Embryonic facial prominence (tissue), 1 donor: ENCODE measurements around the gene ACACA.

Experiments used
- DNase-seq: peaks from one replicate; pipeline ENCODE4 v3.0.0-alpha.2; 2016; ENCODE audit errors: extremely low spot score

The ACACA gene

DNA sequence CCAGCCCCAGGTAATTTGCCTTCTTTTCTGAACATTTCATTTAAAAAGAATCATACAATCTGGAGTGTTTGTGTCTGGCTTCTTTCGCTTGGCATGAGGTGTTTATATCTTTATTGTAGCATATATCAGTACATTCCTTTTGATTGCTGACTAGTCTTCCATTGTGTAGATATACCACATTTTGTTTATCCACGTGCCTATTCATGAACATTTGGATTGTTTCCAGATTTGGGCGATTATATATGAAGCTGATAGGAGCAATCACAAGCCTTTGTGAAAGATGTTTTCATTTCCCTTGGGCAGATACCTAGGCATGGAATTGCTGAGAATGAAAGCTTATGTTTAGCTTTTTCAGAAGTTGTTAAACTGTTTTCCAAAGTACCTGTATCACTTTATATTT is 337.5 kb downstream of the ACACA start:
- no peak for DNase-seq

DNA sequence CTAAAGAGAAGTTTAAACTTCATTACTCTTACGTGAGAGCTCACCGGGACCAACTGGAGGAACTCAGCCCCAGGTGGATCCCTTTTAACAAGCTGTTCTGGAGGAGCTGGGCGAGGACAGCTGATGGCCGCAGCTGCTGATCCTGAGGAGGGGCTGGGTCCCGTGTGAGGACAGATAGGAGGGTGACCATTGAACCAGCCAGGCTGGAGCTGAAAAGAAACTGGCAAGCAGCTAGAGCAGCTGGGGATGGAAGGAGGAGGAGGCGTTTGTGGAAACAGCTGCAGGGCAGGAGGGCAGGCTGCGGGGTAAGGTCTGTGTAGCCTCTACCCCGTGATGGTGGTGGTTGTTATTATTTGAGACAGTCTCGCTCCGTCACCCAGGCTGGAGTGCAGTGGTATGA is 338.4 kb downstream of the ACACA start:
- no peak for DNase-seq

DNA sequence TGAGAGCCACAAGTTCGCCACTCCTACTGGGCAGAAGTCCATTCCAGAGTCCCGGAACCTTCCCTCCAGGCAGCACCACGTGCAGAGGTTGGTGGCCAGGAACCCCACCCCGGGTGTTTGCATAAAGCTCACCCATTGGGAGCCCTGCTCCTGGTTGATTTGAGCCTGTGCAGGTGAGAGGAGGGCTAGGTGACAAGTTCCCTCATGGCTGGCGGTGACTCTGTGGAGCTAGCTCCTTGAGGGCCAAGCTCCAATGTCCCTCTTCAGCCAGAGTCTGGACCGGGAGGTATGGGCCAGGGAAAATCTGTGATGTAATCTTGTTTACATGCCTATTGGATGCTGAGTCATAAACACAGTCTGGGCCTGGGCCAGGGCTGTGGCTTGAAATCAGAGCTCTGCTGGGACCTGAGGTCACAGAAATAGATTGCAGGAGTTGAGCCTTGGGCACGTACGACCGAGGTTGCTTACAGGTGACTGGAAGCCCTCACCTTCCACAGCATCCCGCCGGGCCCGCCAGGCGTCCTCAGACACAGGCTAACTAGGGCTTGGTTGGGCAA is 339.0 kb downstream of the ACACA start:
- DNase-seq: no peak

DNA sequence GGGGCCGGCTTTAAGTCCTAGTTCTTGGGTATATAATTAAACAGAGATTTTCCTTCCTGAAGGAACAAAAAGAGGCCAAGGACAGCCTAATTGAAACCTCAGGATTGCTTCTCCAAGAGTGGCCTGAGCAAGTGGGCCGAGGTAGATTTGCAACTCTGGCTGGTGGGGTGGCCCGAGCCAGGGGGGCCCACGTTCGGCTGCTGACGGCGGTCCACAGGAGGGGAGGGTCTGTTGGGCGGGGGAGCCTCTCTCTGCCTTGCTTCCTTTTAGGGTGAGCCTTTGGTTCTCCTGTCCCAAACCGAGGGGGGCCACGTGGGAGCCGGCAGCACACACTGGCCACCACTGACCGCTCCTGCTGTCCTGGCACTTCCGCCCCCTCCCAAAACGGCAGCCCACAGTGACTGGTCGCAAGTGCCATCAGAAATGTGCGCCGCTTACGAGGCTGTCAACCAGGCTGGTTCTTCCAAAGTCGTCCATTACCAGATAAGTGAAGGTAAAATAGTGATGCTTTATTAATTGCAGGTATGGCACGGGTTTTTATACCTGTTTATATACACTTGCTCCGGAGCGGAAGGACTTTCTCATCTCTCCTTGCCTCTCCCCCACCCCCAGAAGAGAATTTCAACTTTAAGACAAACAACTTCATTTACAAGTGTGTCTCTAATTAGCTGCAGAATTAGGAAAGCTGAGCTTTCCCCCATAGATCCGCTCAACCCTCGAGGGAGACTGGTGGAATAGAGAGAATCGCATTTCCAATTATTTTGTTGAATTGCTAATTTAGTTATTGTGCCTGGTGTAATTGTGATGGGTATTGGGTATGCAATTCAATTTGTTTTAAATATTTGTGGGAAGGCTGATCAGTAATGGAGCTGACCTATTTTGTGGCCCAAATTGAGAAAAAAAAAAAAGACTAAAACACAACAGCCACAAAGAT is 340.0 kb downstream of the ACACA start:
- DNase-seq: no peak

DNA sequence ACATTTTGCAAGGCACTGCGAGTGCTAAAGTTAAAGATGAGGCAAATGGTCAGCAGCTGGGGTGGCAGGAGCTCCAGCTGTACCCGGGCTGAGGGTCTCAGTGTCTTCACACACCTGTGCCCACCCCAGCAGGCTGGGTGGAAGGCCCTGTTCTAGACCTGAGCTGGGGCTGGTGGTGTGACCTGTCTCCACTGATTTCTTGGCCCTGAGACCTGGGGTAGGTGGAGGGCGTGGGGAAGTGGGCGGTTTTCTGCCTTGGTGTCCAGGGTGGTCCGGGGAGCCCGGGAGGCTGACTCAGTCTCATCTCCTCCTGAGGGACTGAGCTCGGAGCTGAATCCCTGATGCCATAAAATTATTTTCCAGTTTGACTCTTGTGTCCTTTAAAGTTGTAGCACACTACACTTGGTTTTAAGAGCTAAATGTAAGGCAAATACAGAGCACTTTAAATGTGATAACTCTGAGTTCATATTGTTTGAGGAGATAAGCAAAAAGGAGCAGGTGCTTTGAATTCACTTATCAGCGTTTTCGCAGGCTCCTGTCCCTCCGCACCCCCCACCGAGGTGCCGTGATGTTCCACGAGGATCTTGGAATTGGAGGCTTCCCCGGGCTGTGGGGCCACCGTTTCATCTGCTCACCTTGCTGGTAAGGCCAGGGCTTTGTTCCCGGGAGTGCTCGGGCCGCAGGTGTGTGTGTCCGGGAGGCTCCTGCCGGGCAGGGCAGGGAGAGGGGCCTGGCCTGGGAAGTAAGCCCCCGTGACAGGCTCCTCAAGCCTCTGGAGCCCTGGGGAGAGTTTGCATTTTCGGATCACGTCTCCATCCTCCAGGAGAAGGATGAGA is 340.9 kb downstream of the ACACA start:
- DNase-seq: no peak

DNA sequence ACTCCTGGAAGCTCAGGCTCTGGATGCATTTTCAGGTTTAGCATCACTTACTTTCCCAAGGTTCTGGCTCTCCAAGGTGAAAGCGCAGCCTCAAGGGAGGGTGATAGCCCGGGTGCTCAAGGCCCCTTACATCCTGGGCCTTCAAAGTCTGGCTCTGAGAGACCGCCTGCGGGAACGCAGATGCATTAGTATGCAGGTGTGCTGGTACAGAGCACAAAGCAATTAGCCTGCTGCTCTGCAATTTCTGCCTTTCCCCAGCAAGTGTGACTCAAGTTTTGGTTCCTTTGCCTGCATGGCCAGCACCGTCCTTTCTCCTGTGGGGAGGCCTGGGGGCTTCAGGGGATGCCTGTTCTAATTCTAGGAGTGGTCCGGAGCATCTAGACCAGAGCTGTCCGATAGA is 341.7 kb downstream of the ACACA start:
- DNase-seq: no peak

DNA sequence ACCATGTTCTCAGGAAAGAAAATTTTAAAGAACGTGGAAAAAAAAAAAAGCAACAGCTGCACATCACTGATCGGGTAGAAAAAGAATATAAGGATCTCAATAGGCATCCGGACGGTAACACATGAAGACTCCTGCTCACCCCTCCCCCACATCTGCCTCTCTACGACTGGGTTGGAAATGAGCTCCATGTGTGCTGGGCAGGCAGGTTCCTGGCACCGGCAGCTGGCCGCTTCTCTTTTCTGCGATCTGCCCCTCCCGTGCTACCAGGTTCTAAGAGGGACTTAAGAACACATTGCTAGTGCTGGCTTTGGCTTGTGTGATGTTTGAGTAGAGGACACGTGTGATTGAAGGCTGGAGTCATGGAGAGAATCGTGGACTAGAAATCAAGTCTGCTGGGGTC is 342.4 kb downstream of the ACACA start:
- DNase-seq: no peak

DNA sequence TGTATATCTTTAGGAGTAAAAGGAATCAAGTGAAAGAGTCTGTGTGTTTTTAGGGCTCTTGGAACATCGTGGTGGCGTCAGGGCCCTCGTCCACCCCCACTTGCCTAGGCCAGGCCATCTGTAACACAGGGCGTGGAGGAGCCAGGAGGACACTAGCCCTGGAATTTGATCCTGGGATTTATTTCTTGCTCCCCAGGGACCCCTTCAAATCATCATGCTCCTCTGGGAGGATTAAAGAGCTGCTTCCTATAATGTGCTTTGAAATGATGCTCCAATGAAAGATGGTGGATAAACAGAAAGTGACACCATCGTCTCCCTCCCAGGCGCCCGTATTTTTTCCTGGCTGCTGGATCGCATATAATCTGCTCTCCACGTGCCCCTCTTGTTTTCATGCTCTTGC is 344.6 kb downstream of the ACACA start:
- no peak for DNase-seq

DNA sequence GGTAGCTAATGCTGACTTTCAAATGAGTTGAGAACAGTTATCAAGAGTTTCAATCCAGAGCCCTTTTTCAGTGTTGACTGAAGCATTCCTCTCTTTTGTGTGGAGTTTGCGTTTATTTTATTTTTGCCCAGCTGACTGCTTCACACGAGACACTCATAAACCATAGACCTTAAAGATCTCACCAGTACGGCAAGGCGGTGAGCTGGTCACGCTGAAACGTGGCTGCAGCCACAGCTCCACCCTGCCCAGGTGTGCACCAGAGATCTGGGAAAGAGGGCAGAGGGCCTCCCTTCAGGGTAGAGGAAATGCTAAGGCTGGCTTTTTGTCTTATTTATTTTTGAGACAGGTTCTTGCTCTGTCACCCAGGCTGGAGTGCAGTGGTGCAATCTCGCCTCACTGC is 345.7 kb downstream of the ACACA start:
- DNase-seq: no peak

DNA sequence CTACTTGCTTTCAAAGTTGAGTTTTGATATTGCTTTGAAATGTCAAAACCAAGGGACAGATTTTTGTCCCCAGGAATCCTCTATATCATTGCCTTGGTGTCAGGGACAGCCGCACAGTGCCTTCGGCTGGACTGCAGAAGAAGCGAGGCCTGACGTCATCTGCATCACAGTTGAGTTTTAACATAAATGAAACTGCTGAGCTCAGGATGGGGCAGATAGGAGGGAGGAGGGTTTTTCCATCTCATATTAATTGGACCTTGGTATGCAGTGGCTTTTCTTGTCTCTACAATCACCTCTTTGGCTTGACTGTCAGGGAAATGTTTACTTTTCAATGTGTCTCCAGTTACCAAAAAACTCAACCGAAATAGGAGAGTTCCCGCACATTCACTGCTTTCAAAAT is 346.5 kb downstream of the ACACA start:
- no peak for DNase-seq

DNA sequence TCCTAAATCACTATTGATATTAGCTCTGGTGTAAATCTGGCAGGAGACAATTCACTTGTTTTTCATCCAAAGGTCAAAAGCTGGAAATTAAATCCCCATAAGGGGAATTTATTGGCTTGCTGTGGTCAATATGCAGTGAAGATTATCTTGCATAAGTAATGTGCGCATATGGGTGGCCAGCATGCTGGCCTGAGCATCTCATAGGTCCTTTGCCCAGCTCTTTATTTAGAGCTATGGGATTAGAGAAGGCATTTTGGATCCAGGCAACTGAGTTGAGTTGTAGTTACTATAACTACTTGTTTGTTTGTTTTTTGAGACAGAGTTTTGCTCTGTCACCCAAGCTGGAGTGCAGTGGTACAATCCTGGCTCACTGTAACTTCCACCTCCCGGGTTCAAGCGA is 347.1 kb downstream of the ACACA start:
- DNase-seq: no peak

DNA sequence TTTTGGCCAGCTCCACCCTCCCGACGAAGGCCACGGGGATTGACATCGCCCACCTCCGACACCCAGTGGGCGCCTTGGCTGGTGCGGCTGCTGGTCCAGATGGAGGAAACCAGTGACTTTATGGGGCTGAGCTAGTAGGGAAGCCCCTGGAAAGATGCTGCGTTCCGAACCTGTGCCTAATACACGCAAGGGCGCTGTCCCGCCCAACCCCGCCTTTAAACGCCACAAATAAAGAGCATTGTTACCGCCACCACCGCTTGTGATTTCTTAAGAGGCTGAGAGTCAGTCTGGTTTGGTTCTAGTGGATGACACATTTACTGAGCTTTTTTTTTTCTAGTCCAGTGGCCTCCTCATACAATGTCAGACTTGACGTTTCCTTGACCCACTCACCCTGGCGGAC is 350.0 kb downstream of the ACACA start:
- no peak for DNase-seq

DNA sequence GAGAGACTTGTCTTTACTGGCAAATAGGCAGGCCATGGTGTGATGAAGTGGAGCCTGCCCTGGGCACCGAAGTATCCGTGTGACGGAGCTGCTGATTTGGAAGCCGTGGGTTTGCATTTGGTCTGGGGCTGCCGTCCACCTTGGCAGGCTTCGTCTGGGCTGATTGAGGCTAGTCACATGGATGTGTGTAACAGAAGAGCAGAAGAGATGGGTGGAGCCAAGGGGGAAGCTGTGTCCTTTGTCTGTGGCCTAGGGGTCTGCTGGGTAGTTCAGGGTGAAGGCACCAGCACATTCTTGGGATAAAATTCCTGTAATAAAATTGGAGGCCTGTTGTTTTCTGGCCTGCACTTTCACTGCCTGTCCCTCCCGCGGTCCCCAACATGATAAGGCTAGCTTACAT is 351.7 kb downstream of the ACACA start:
- no peak for DNase-seq

DNA sequence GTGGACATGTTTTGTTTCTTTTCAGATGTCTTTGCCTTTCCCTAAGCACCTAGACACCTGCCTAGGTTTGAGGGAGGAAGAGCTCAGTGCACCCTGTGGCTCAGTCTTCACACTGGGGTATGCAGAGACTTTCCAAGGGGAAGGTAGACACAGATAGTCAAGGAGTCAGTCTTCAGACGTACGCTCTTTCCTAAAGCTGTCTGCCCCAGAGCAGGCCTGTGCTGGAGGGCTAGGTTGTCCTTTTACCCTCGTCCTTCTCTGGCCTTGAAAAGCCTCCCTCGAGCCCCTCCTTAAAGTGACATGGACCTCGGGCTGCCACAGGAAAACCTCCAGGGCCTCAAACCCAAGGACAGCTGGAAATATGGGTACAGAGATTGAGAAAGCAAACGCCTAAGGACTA is 354.2 kb downstream of the ACACA start:
- no peak for DNase-seq

DNA sequence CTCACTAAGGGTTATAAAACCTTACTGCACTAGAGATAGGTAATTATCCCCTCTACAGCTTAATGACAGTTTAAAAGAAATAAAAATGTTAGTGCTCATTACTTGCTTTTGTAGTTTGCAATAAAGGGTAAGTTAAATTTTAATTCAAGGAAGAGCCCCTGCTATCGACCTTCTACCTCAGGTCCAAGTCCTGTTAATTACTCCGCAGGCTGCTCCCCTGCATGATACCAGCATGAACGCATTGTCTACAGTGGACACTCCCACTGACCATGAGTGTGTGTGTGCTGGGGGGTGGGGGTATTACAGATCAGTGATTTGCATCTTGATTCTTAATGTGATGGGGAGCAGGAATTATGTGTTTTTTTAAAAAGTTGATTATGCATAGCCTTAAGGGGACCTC is 354.8 kb downstream of the ACACA start:
- no peak for DNase-seq

DNA sequence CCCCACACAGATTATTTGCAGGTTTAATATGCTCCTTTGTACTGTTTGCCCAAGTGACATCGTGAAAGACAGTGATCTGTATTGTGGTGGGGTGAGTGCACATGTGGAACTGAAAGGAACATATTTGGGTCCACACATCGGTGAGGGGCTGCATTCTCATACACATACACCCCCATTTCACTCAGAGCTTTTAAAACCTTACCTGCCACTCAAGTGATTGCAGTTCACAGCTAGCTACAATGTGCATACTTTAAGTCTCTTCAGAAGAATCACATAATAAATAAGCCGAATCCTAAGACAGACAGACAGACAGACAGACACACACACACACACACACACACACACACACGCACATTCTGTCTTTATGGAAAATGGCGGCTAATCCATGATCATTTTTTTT is 355.3 kb downstream of the ACACA start:
- no peak for DNase-seq

DNA sequence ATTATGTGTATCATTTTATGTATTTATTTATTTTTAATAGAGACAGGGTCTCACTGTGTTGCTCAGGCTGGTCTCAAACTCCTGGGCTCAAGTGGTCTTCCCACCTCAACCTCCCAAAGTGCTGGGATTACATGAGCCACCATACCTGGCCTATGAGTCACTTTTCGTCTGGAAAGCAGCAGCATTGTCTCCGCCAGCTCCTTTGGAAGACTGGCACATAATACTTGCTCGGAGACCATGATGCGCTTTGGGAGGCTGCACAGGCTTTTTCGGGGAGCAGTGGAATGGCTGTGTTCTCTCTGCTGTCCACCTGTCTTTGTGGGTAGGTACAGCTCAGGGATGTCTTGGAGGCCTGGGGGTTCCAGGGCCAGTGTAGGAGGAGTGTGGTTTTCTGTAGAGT is 355.7 kb downstream of the ACACA start:
- no peak for DNase-seq

DNA sequence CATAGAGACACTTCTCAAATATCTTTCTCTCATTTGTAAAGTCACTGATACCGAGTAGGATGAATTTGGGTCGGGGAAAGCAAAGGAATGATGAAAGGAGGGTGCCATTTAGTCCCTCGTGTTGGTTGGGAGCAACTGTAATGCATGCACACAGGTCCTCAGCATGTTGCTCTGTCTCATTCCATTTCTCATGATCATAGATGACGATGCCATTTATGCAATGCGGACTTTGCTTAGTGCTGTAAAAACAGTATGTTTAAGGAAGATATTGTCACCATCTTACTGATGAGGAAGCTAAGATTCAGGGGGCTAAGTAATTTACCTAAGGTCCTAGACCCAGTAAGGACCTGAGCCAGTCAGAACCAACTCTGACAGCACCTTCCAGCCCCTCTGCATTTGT is 357.8 kb downstream of the ACACA start:
- no peak for DNase-seq

DNA sequence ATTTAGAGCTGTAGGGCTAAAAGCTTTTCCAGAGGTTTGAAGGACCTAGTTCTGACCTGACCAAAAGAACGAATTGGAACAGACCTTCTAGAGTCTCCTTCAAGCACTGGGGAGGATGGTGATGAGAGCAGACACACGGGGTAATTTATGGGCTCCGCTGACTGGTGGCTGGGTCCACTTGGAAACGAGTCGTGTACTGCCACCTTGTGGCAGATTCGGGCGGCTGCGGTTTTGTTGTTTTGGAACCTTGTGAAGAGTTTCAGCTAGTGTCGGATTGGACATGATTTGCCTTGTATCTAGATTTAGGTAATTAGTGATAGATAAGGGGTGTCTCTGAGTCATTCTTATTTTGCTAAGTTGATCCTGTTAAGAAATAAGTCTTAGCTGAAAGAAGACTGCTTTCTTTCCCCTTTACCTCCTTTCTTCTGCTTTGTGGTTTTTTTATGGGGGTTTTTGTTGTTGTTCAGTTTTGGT is 359.0 kb downstream of the ACACA start:
- DNase-seq: peak; percentile 45

DNA sequence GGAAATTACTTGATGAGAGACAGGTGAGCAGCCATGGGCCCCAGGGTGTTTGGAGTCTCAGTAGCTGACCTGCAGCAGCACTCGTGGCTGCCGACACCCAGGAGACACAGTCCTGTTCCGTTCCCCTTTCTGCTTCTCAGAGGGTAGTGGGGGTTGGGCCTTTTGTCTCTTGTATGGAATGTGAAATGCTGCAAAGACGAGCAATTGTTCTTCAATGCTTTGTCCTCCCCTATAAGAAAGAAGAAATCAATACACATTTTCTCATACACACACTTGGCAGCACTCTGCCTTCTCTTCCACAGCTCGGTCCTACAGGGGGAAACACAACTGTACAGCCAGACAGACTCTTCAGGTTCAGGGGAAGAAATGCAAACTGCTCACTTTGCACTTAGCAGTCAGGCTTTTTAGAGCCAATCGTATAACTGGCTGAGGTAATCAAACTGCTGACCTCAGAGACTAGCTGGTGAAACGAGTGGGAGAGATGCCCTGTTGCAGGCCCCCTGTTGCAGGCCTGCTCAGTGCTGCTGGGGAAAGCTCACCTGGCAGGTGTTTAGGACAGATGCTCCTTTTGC is 361.2 kb downstream of the ACACA start:
- no peak for DNase-seq

DNA sequence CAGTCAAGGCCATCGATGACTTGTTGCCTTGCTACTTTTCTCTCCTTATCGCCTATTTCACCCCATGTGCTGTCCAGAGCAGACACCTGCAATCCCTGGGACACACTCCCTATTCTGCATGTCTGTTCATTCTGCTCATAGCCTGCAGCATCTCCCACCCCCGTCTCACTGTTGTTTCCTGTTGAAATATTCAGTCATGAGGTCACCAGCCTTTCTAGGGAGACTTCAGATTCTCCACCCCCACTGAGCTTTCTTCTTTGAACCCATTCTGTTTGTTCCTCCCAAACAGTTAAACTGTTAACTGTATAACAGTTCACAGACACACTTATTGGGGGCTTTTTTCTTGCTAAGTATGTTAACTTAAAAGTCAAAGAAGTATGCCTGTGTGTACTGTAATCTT is 363.4 kb downstream of the ACACA start:
- DNase-seq: no peak

DNA sequence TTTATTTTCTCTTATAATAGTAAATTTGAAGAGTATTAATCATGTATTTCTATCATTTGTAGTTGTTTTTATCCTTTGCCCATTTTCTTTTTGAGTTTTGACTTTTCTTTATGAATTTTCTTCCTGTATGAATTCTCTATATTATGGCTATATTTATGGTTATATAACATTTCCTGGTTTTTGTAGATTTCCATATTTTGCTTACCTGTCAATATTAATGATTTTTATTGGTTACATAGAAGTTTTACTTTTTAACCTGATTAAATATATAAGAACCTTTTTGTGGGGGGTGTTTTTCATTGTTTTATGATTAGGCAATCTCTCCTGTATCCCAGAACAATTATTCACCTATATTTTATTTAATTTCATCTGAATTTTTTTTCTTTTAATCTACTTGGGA is 364.7 kb downstream of the ACACA start:
- DNase-seq: no peak
